ENCODE measurements around the gene CFHR2. TPM values are rescaled to one million over a fixed set of nuclear protein-coding genes. Genes with fewer than 3 reads are reported as not detected.
"Not testable (repeated sequence)": the region's sequence is repeated elsewhere in the genome, so short reads cannot be mapped to it uniquely, and the experiment has no call there.

Gene CFHR2
- total and polyA plus RNA-seq, 2 donors (not counting 1 experiment from before 2014, with no cell fraction given): not detected

GRCh38 chr1:196932853-196933252, 10.7 kb upstream of the CFHR2 start:
- H3K4me1 Mint-ChIP-seq; H3K27ac ChIP-seq (ENCODE audit: low read length in 2 of 2); H3K4me2 ChIP-seq (replicated peaks; ENCODE audit: low read depth, low read length, poor library complexity, severe bottlenecking); H3K9me3 ChIP-seq (ENCODE audit: control extremely low read depth in 1 of 3, control insufficient read depth in 2 of 3, insufficient read depth in 1 of 3, low read length in 2 of 3); intact Hi-C loops (cut with micrococcal nuclease); H3K79me2 ChIP-seq (ENCODE audit: control insufficient read depth, insufficient read depth, low read length); H4K20me1 ChIP-seq (ENCODE audit: control insufficient read depth, insufficient read depth, low read length, poor library complexity, severe bottlenecking); H3K4me1 ChIP-seq (ENCODE audit: control insufficient read depth in 2 of 2, insufficient read depth in 2 of 2, low read length in 2 of 2); H3K36me3 ChIP-seq (replicated peaks in 1 of 2; ENCODE audit: control extremely low read depth in 1 of 2, control insufficient read depth in 1 of 2, extremely low read depth in 1 of 2, insufficient read depth in 2 of 2, low read length in 1 of 2); H3K27me3 ChIP-seq (replicated peaks in 1 of 4; ENCODE audit: control extremely low read depth in 1 of 4, control insufficient read depth in 3 of 4, insufficient read depth in 4 of 4, low read length in 3 of 4); DNase-seq; CTCF ChIA-PET; H3K4me3 ChIP-seq (ENCODE audit: control extremely low read depth in 1 of 5, extremely low read depth in 1 of 5, insufficient read depth in 1 of 5, low read depth in 2 of 5, low read length in 4 of 5); H3K27me3 Mint-ChIP-seq; H3K4me3 Mint-ChIP-seq; H3K9ac ChIP-seq (ENCODE audit: low read length); H3K27ac Mint-ChIP-seq; ATAC-seq (ENCODE audit: low read depth); H2AFZ ChIP-seq (ENCODE audit: insufficient read depth, low read depth, low read length, poor library complexity, severe bottlenecking); H3K9me3 Mint-ChIP-seq (ENCODE audit: insufficient read depth); POLR2A ChIA-PET: not testable (repeated sequence)
- WGBS (ENCODE audit: insufficient coverage): no CpG with 5 or more reads among the region's 2 CpGs

GRCh38 chr1:196933531-196934189, 9.9 kb upstream of the CFHR2 start:
- no peaks in the 10 kb centered on the region for H3K27me3 Mint-ChIP-seq
- no peak for ATAC-seq (ENCODE audit: low read depth)

GRCh38 chr1:196941474-196941873, 2.1 kb upstream of the CFHR2 start:
- DNase-seq; CTCF ChIA-PET; H3K4me2 ChIP-seq (replicated peaks; ENCODE audit: low read depth, low read length, poor library complexity, severe bottlenecking); H3K9ac ChIP-seq (ENCODE audit: low read length); H3K4me1 ChIP-seq (ENCODE audit: control insufficient read depth in 2 of 2, insufficient read depth in 2 of 2, low read length in 2 of 2); H3K27me3 ChIP-seq (replicated peaks in 1 of 4; ENCODE audit: control extremely low read depth in 1 of 4, control insufficient read depth in 3 of 4, insufficient read depth in 4 of 4, low read length in 3 of 4); H3K27ac Mint-ChIP-seq; ATAC-seq (ENCODE audit: low read depth); H3K9me3 ChIP-seq (ENCODE audit: control extremely low read depth in 1 of 3, control insufficient read depth in 2 of 3, insufficient read depth in 1 of 3, low read length in 2 of 3); POLR2A ChIA-PET; H3K27me3 Mint-ChIP-seq; H3K79me2 ChIP-seq (ENCODE audit: control insufficient read depth, insufficient read depth, low read length); H4K20me1 ChIP-seq (ENCODE audit: control insufficient read depth, insufficient read depth, low read length, poor library complexity, severe bottlenecking); H3K4me3 Mint-ChIP-seq; intact Hi-C loops (cut with micrococcal nuclease); H3K4me1 Mint-ChIP-seq; H3K36me3 ChIP-seq (replicated peaks in 1 of 2; ENCODE audit: control extremely low read depth in 1 of 2, control insufficient read depth in 1 of 2, extremely low read depth in 1 of 2, insufficient read depth in 2 of 2, low read length in 1 of 2); H3K27ac ChIP-seq (ENCODE audit: low read length in 2 of 2); H3K9me3 Mint-ChIP-seq (ENCODE audit: insufficient read depth); H2AFZ ChIP-seq (ENCODE audit: insufficient read depth, low read depth, low read length, poor library complexity, severe bottlenecking); H3K4me3 ChIP-seq (ENCODE audit: control extremely low read depth in 1 of 5, extremely low read depth in 1 of 5, insufficient read depth in 1 of 5, low read depth in 2 of 5, low read length in 4 of 5): not testable (repeated sequence)
- no CpG with 5 or more reads among the region's 6 CpGs for WGBS (ENCODE audit: insufficient coverage)

More at GRCh38 chr1:196933531-196934189, 9.9 kb upstream of the CFHR2 start:
- Histone ChIP-seq H3K9ac (ENCODE audit: low read length) (no peak overlapping the region), H3K4me2 (replicated peaks; ENCODE audit: low read depth, low read length, poor library complexity, severe bottlenecking) (no peak overlapping the region), H3K27me3 (replicated peaks in 1 of 4; ENCODE audit: control extremely low read depth in 1 of 4, control insufficient read depth in 3 of 4, insufficient read depth in 4 of 4, low read length in 3 of 4) (no peaks in the 10 kb centered on the region), H2AFZ (ENCODE audit: insufficient read depth, low read depth, low read length, poor library complexity, severe bottlenecking) (no peak overlapping the region), H4K20me1 (ENCODE audit: control insufficient read depth, insufficient read depth, low read length, poor library complexity, severe bottlenecking) (no peaks in the 10 kb centered on the region), H3K36me3 (replicated peaks in 1 of 2; ENCODE audit: control extremely low read depth in 1 of 2, control insufficient read depth in 1 of 2, extremely low read depth in 1 of 2, insufficient read depth in 2 of 2, low read length in 1 of 2) (no peaks in the 10 kb centered on the region), H3K4me1 (ENCODE audit: control insufficient read depth in 2 of 2, insufficient read depth in 2 of 2, low read length in 2 of 2) (no peaks in the 10 kb centered on the region), H3K9me3 (ENCODE audit: control extremely low read depth in 1 of 3, control insufficient read depth in 2 of 3, insufficient read depth in 1 of 3, low read length in 2 of 3) (peaks cover 0 to 7% (median 0%) of the 10 kb centered on the region in 3 donors), H3K27ac (ENCODE audit: low read length in 2 of 2) (no peak overlapping the region), H3K79me2 (ENCODE audit: control insufficient read depth, insufficient read depth, low read length) (no peaks in the 10 kb centered on the region), H3K4me3 (ENCODE audit: control extremely low read depth in 1 of 5, extremely low read depth in 1 of 5, insufficient read depth in 1 of 5, low read depth in 2 of 5, low read length in 4 of 5) (no peak overlapping the region)
- intact Hi-C loops (cut with micrococcal nuclease): no loop called here
- peak; percentile 1 for DNase-seq
- WGBS (ENCODE audit: insufficient coverage): 95% methylated on average over 29 of the region's 32 CpGs
- no peak for TF ChIP-seq CTCF (IDR thresholded peaks at IDR 0.05)
- TF ChIP-seq EZH2 (IDR thresholded peaks at IDR 0.05; ENCODE audit: borderline replicate concordance, insufficient read depth, low read depth, low read length, poor library complexity, severe bottlenecking): no peak
- H3K9me3 Mint-ChIP-seq (ENCODE audit: insufficient read depth): no peaks in the 10 kb centered on the region
- no peak overlapping the region for H3K27ac Mint-ChIP-seq
- POLR2A ChIA-PET: no interaction called here
- CTCF ChIA-PET: no interaction called here
- no peak overlapping the region for H3K4me3 Mint-ChIP-seq
- no peaks in the 10 kb centered on the region for H3K4me1 Mint-ChIP-seq
